HG02840 (cell line): ENCODE data around the gene RPS6KA1.

Source experiments
- ATAC-seq: cut with Tn5 transposase; IDR thresholded peaks from one replicate; pipeline ENCODE4 v1.9.1; 2021; ENCODE audit warnings: mild to moderate bottlenecking, moderate library complexity, moderate number of reproducible peaks; ENCODE audit not compliant: unreplicated experiment, low FRiP score

Gene RPS6KA1

DNA sequence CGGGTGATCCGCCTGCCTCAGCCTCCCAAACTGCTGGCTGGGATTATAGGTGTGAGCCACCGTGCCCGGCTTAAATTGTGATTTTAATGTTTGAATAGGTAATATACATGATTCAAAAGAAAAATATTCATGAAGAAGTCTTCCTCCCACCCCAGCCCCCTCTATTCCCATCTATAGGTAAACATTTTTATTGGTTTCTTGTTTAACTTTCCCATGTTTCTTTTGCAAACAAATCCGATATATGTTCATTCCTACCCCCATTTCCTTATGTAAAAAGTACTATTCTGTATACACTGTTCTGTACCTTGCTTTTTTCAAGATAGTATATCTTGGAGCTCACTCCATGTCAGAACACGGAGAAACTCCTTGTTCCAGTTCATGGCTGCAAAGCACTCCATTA lies 23.2 kb downstream of the RPS6KA1 start:
- ATAC-seq: no peak

GRCh38 chr1:26553942-26554682 lies 24.6 kb downstream of the RPS6KA1 start:
- ATAC-seq: no peak

DNA sequence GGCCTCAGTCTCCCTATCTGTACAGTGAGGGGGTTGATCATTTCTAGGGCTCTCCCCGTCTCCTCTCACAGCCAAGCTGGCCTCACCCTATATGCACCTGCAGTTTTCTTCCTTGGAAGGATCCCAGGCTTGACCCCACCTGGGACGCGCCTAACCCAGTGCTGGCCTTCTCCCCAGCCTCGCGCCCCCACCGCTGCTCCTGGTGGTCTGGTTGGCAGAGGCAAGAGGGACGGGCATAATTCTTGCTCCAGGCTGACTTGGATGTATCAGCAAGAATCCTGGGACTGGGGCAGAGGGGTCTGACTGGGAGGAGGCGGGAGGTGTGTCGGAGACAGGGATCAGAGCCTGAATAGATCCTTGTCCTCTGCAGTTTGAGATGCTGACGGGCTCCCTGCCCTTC lies 25.2 kb downstream of the RPS6KA1 start:
- no peak for ATAC-seq

GRCh38 chr1:26555550-26555981 lies 26.0 kb downstream of the RPS6KA1 start:
- ATAC-seq: no peak

DNA sequence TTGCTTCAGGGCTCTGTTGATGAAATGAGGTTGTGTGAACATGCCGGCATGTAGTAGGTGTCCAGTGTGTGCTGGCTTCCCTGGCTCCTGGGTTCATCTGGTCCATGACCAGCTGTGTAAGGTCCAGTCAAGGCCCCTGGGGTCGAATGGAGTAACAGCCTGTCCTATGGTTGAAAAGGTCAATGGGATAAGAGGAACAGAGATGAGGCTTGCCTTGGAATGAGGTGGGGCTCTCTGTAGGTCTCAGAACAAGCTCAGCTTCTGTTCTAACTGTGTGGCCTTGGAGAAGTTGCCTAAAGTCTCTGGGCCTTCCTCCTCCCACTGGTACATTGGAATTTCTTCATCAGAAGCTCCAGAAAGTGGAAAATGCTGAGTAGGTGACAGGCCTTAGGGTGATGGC lies 26.6 kb downstream of the RPS6KA1 start:
- ATAC-seq: no peak

GRCh38 chr1:26557008-26557407 lies 27.4 kb downstream of the RPS6KA1 start:
- ATAC-seq: no peak

GRCh38 chr1:26558685-26559048 lies 29.1 kb downstream of the RPS6KA1 start:
- ATAC-seq: no peak

DNA sequence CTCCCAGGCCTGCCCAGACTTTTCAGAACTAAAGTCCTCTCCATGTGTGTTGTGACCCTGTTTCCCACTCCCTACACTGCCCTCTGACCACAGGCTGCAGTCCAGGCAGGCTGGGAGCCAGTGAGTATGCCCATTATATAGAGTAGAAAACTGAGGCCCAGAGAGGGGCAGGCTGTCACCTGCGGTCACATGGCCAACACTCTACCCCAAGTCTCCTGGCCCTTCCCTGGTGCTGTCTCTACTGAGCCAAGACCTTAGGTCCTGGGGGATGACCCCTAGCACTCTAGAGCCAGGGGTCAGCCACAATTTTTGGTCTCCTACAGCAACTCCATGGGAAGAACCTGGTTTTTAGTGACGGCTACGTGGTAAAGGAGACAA lies 30.8 kb downstream of the RPS6KA1 start:
- ATAC-seq: no peak

DNA sequence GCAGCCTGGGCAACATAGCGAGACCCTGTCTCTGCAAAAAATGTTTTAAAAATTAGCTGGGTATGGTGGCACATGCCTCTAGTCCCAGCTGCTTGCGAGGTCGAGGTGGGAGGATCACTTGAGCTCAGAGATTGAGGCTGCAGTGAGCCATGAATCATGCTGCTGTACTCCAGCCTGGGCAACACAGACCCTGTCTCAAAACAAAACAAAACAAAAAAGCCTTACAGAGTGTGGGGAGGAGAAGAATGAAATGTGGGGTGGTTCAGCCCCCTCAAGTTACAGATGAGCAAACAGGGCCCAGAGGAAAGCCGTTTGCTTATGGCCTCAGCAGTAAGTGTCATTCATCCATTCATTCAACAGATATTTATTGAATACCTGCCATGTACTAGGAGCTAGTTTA lies 40.7 kb downstream of the RPS6KA1 start:
- ATAC-seq: no peak

DNA sequence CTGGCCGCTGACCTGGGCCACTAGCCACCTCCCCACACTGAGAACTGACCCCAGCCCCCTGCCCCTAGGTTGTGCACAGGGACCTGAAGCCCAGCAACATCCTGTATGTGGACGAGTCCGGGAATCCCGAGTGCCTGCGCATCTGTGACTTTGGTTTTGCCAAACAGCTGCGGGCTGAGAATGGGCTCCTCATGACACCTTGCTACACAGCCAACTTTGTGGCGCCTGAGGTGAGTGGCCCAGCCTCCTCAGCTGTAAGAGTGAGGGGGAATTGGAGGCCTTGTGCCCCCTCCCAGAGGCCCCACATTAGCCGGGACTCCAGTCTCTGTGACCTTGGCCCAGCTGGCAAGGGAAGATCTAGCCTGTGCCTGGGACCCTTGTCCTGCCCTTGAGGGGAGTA lies 41.8 kb downstream of the RPS6KA1 start:
- ATAC-seq: no peak

DNA sequence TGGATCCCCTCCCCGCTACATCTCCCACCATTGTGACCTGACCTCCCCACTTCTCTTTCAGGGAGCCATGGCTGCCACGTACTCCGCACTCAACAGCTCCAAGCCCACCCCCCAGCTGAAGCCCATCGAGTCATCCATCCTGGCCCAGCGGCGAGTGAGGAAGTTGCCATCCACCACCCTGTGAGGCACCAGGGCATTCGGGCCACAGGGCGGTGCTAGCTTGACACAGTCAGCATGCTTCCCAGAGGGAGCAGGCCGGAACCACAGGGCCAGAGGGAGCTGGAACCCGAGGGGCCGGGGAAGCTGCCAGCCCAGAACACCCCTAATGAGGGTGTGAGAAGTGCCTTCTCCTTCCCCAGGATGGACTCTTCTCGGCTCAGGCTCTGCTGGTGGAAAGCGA lies 44.5 kb downstream of the RPS6KA1 start:
- no peak for ATAC-seq

- ATAC-seq: no peak
These were observed 45.2 kb downstream of the RPS6KA1 start for GRCh38 chr1:26574719-26575251.

DNA sequence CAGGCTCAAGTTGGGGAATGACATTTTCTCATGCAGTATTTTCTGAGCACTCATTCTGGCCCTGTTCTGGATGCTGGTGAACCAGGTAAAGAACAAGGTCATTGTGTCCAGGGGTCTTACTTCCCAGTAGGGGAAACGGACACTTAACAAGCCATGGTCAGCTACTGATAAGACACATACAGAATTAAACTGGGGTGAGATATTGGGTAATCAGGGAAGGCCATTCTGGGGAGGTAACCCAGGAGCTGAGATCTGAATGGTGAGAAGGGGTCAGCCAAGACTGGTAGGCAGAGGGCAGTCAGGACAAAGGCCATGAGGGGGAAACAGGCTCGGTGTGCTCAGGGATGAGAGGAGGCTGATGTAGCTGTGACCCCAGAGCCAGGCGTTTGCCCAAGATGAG lies 45.8 kb downstream of the RPS6KA1 start:
- ATAC-seq: no peak

- no peak for ATAC-seq
These were observed 48.6 kb downstream of the RPS6KA1 start for GRCh38 chr1:26578167-26578566.

DNA sequence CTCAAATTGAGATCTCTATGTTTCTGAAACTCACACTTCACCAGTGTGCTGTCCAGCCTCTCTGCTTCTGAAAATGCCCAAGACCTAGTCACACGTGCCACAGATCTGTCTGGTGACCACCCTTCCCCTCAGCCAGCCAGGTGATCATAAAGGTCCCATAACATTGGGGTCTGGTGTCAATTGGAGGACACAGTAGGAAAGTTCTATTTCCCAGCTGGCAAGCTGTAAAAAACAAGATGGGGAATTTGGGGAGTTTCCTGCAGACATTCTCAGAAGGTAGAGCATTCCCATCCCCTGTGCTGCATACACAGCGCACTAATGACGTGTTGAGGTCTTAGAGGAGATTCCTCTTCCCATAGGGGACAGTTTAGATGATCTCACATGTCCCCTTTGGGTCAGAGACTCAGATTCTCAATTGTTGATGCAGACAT lies 50.1 kb downstream of the RPS6KA1 start:
- ATAC-seq: no peak

- no peak for ATAC-seq
These were observed 50.6 kb downstream of the RPS6KA1 start for GRCh38 chr1:26580116-26580515.

DNA sequence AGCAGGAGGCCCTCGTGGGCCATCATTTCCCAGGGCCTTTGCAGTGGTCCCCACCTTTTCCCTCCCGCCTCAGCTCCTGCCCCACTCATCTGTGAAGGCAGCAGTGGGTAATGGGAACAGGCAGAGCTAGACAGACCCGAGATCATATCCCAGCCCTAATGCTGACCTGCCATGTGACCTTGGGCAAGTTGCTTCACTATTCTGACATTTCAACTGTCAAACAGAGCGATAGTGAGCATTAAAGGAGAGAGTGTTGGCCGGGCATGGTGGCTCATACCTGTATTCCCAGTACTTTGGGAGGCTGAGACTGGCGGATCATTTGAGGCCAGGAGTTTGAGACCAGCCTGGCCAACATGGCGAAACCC lies 51.7 kb downstream of the RPS6KA1 start:
- no peak for ATAC-seq

GRCh38 chr1:26582053-26582835 lies 52.7 kb downstream of the RPS6KA1 start:
- no peak for ATAC-seq

GRCh38 chr1:26582836-26583460 lies 53.4 kb downstream of the RPS6KA1 start:
- ATAC-seq: no peak

- no peak for ATAC-seq
These were observed 54.3 kb downstream of the RPS6KA1 start for GRCh38 chr1:26583646-26584485.
